Transverse colon (tissue), 4 donors: Measurements from ENCODE around the gene MCCC1. TPM values are rescaled to one million over a fixed set of nuclear protein-coding genes. Genes with fewer than 3 reads are reported as not detected.

ENCODE experiments used
- DNase-seq: peaks from one replicate; pipeline ENCODE4 v3.0.0-alpha.2; 2019
- H3K27ac ChIP-seq, 4 donors: fragments of 200-600 bp; sonication (generic); 2 replicates each; pipeline ENCODE4 v1.5.1; 2016 to 2018; ENCODE audit warnings: inconsistent platforms in 4 of 4
- H3K27me3 ChIP-seq: fragments of 200-600 bp; sonication (generic); 2 replicates; pipeline ENCODE4 v1.5.1; 2017; ENCODE audit warnings: inconsistent platforms
- H3K36me3 ChIP-seq, 4 donors: fragments of 200-600 bp; sonication (generic); 2 replicates each; pipeline ENCODE4 v1.5.1; 2017 to 2019; ENCODE audit warnings: inconsistent platforms in 4 of 4
- H3K4me1 ChIP-seq, 4 donors: fragments of 200-600 bp; sonication (generic); 2 replicates each; pipeline ENCODE4 v1.5.1; 2017 to 2020; ENCODE audit warnings: inconsistent platforms in 4 of 4
- H3K4me3 ChIP-seq, 4 donors: fragments of 200-600 bp; sonication (generic); 1 replicate in 1 of 4; 2 replicates in 3 of 4; pipeline versions ENCODE4 v1.5.1 to v1.6.1; 2017 to 2019; ENCODE audit warnings: inconsistent platforms in 4 of 4
- H3K9me3 ChIP-seq, 2 donors: fragments of 200-600 bp; sonication (generic); 2 replicates each; pipeline ENCODE4 v1.5.1; 2017 to 2019; ENCODE audit warnings: inconsistent platforms in 2 of 2
- CTCF ChIP-seq, 5 experiments: fragments of 200-600 bp in 3 of 5; fragments of 450-650 bp in 2 of 5; sonication (generic) in 3 of 5; IDR thresholded peaks; 1 replicate in 2 of 5; 2 replicates in 3 of 5; pipeline ENCODE4 v1.5.1; 2016 to 2017; ENCODE audit warnings: antibody characterized with exemption in 5 of 5, inconsistent platforms in 3 of 5, mild to moderate bottlenecking in 2 of 5, moderate library complexity in 1 of 5
- EP300 ChIP-seq: sonication (generic); formaldehyde crosslinking; IDR thresholded peaks from one replicate; pipeline ENCODE4 v1.6.1; 2017; ENCODE audit warnings: antibody characterized with exemption, low read depth
- POLR2A ChIP-seq: fragments of 450-650 bp; IDR thresholded peaks from one replicate; pipeline ENCODE4 v1.6.1; 2016; ENCODE audit warnings: antibody characterized with exemption, mild to moderate bottlenecking, moderate library complexity
- POLR2AphosphoS5 ChIP-seq, 3 donors: sonication (generic); formaldehyde crosslinking; IDR thresholded peaks; one replicate each; pipeline ENCODE4 v1.6.1; 2016; ENCODE audit warnings: antibody characterized with exemption in 3 of 3
- WGBS, 2 donors: methylation state at CpG; one replicate each; pipeline ENCODE4 v1.1.5; 2018; ENCODE audit warnings: low coverage in 1 of 2; 5-methylcytosine and 5-hydroxymethylcytosine counted together
- in situ Hi-C, 4 donors: fragments of 200-750 bp; cut with MboI; loops; one replicate each; pipeline versions ENCODE4 v1.15.0 to v1.15.1; 2017; ENCODE audit warnings: low sequenced_read_pairs in 3 of 4, low pct_ligation_motif_present in 1 of 4, low pct_unique_long_range_greater_than_20kb in 1 of 4
- intact Hi-C: fragments of 100-400 bp; cut with DNase I; formaldehyde crosslinking; loops from one replicate; pipeline ENCODE4 v1.15.1; 2023; ENCODE audit warnings: low total_unique reads
- total RNA-seq, 4 donors: library from RNA; depleted of rRNA; stranded (reverse); fragments of >200 nt; gene quantifications; one replicate each; pipeline ENCODE4 v1.1.0, GENCODE V29; 2016

Gene MCCC1
- total RNA-seq, 4 donors from 2014 or later = 1.5 to 64.3 (median 19.9) TPM

GRCh38 chr3:182978387-182978786 lies 120.9 kb downstream of the MCCC1 start:
- no peak overlapping the region for H3K4me3 ChIP-seq
- no peaks in the 10 kb centered on the region for H3K9me3 ChIP-seq
- in situ Hi-C loops (no loop called here), intact Hi-C loops (no loop called here)
- H3K4me1 ChIP-seq = peaks cover 10 to 30% (median 15%) of the 10 kb centered on the region in 4 donors
- no peak overlapping the region for H3K27ac ChIP-seq
- TF ChIP-seq EP300 (no peak), POLR2AphosphoS5 (IDR thresholded peaks at IDR 0.05) (no peak), POLR2A (no peak)
- no peak for DNase-seq
- H3K27me3 ChIP-seq = no peaks in the 10 kb centered on the region
- WGBS, 2 donors = 77% methylated on average over 4 to 5 of the region's 5 CpGs
- H3K36me3 ChIP-seq = no peaks in the 10 kb centered on the region

- DNase-seq = no peak
- 92 to 96% methylated on average over 5 of the region's 5 CpGs for WGBS, 2 donors
- Histone ChIP-seq H3K4me3 (no peak overlapping the region), H3K36me3 (no peaks in the 10 kb centered on the region), H3K9me3 (no peaks in the 10 kb centered on the region), H3K27ac (no peak overlapping the region), H3K4me1 (peaks cover 4 to 44% (median 11%) of the 10 kb centered on the region in 4 donors), H3K27me3 (no peaks in the 10 kb centered on the region)
- in situ Hi-C loops (no loop called here), intact Hi-C loops (no loop called here)
- TF ChIP-seq POLR2AphosphoS5 (IDR thresholded peaks at IDR 0.05) (no peak), EP300 (no peak), CTCF (IDR thresholded peaks at IDR 0.05) (no peak), POLR2A (no peak)
Measured at GRCh38 chr3:182973047-182973446, 126.2 kb downstream of the MCCC1 start.

- Histone ChIP-seq H3K27ac (no peak overlapping the region), H3K4me1 (peaks cover 6 to 50% (median 17%) of the 10 kb centered on the region in 4 donors)
- in situ Hi-C loops = no loop called here
Measured at GRCh38 chr3:182972387-182972786, 126.9 kb downstream of the MCCC1 start.

GRCh38 chr3:182971637-182972036 lies 127.7 kb downstream of the MCCC1 start:
- no peaks in the 10 kb centered on the region for H3K9me3 ChIP-seq
- H3K4me1 ChIP-seq = peaks cover 10 to 49% (median 17%) of the 10 kb centered on the region in 4 donors
- H3K27ac ChIP-seq = peak overlapping the region in 1 of 4 donors; percentile 31
- 55 to 59% methylated on average over 2 of the region's 2 CpGs for WGBS, 2 donors
- intact Hi-C loops = no loop called here
- H3K4me3 ChIP-seq = no peak overlapping the region
- DNase-seq = no peak
- H3K27me3 ChIP-seq = no peaks in the 10 kb centered on the region
- TF ChIP-seq POLR2A = no peak
- TF ChIP-seq EP300 = no peak
- no peak for TF ChIP-seq POLR2AphosphoS5 (IDR thresholded peaks at IDR 0.05)
- no peak for TF ChIP-seq CTCF (IDR thresholded peaks at IDR 0.05)
- in situ Hi-C loops = no loop called here
- no peaks in the 10 kb centered on the region for H3K36me3 ChIP-seq

More at GRCh38 chr3:182972387-182972786, 126.9 kb downstream of the MCCC1 start:
- Histone ChIP-seq H3K27me3 (no peaks in the 10 kb centered on the region), H3K4me3 (no peak overlapping the region), H3K36me3 (no peaks in the 10 kb centered on the region), H3K9me3 (no peaks in the 10 kb centered on the region)
- TF ChIP-seq POLR2AphosphoS5 (IDR thresholded peaks at IDR 0.05) = no peak
- no peak for TF ChIP-seq POLR2A
- TF ChIP-seq EP300 = no peak
- TF ChIP-seq CTCF (IDR thresholded peaks at IDR 0.05) = no peak
- DNase-seq = no peak
- intact Hi-C loops = no loop called here
- WGBS, 2 donors = 77 to 93% methylated on average over 2 to 6 of the region's 6 CpGs

- Histone ChIP-seq H3K4me3 (no peak overlapping the region), H3K27me3 (no peaks in the 10 kb centered on the region), H3K9me3 (no peaks in the 10 kb centered on the region), H3K36me3 (no peaks in the 10 kb centered on the region), H3K27ac (peak overlapping the region; percentile 10 to 36 (median 28)), H3K4me1 (peaks cover 10 to 52% (median 17%) of the 10 kb centered on the region in 4 donors)
- in situ Hi-C loops = no loop called here
- TF ChIP-seq POLR2AphosphoS5 (IDR thresholded peaks at IDR 0.05) = no peak
- TF ChIP-seq CTCF (IDR thresholded peaks at IDR 0.05) = no peak
- no peak for TF ChIP-seq EP300
- no peak for TF ChIP-seq POLR2A
- no peak for DNase-seq
- WGBS, 2 donors = 47 to 52% methylated on average over 2 to 3 of the region's 3 CpGs
- intact Hi-C loops = no loop called here
Measured at GRCh38 chr3:182970811-182971418, 128.4 kb downstream of the MCCC1 start.
